ENCODE results near the gene CLSTN2.

- TF ChIP-seq CTCF (conservative IDR thresholded peaks at IDR 0.05; ENCODE audit: low read depth, low read length) (no peak), POLR2A (IDR thresholded peaks at IDR 0.05; ENCODE audit: low read depth, low read length) (no peak), RAD21 (IDR thresholded peaks at IDR 0.05; ENCODE audit: low read length) (no peak), MAZ (IDR thresholded peaks at IDR 0.05; ENCODE audit: borderline replicate concordance, low read depth, low read length) (no peak), MAFK (IDR thresholded peaks at IDR 0.05; ENCODE audit: low read depth, low read length) (no peak), BHLHE40 (IDR thresholded peaks at IDR 0.05; ENCODE audit: low read depth, low read length) (no peak), RFX5 (IDR thresholded peaks at IDR 0.05; ENCODE audit: low read depth, low read length) (no peak), CHD1 (IDR thresholded peaks at IDR 0.05; ENCODE audit: low read depth, low read length) (no peak), CEBPB (IDR thresholded peaks at IDR 0.05; ENCODE audit: low read depth, low read length) (no peak), MXI1 (IDR thresholded peaks at IDR 0.05; ENCODE audit: borderline replicate concordance, low read depth, low read length) (no peak), SMC3 (IDR thresholded peaks at IDR 0.05; ENCODE audit: low read depth, low read length) (no peak), RCOR1 (IDR thresholded peaks at IDR 0.05; ENCODE audit: insufficient replicate concordance, low read length) (no peak)
These were observed 597.9 kb downstream of the CLSTN2 start for GRCh38 chr3:140532793-140533330.

Data from IMR-90 (cell line).